Activated CD8-positive, alpha-beta memory T cell treated with anti-CD3 and anti-CD28 coated beads for 4 hours (primary cell): ENCODE measurements around the gene TK1.

Experiments
- DNase-seq, 2 donors: peaks; one replicate each; pipeline ENCODE4 v3.0.0-alpha.2; 2020; ENCODE audit warnings: low read depth in 2 of 2

Gene TK1

DNA sequence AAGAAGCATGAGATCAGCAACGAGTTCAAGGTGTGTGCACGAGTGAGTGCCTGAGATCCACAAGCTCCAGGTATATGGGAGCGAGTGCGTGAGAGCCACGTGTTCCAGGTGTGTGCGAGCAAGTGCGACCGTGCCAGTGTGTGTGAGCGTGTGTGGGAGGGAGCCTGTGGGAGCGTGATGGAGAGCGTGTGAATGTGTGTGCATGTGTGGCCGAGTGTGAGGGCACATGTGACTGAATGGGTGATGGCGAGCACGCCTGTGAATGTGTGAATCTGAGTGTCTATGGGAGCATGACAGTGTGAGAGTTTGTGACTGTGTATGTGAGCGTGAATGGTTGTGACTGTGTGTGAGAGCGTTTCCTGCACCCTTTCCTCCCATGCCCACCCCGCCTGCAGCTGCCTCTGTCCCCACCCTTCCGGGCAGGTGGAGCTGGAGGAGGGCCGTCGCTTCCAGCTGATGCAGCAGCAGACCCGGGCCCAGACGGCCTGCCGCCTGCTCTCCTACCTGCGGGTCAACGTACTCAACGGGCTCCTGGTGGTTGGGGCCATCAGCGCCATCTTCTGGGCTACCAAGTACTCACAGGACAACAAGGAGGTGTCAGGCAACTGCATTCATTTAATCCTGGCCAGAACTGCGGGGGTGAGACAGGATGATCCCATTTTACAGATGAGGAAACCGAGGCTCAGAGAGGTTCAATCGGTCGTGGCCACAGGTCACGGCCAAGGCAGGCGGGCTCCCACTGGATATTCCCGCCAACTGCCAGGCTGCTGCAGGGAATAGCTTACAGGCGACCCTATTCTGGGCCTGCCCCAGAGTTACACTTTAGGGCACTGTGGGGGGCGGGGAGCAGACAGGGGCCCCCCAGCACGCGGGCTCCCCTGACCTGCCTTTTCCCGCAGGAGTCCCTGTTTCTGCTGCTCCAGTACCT lies 52.6 kb downstream of the TK1 start:
- DNase-seq, result peak; percentile 52 to 59

DNA sequence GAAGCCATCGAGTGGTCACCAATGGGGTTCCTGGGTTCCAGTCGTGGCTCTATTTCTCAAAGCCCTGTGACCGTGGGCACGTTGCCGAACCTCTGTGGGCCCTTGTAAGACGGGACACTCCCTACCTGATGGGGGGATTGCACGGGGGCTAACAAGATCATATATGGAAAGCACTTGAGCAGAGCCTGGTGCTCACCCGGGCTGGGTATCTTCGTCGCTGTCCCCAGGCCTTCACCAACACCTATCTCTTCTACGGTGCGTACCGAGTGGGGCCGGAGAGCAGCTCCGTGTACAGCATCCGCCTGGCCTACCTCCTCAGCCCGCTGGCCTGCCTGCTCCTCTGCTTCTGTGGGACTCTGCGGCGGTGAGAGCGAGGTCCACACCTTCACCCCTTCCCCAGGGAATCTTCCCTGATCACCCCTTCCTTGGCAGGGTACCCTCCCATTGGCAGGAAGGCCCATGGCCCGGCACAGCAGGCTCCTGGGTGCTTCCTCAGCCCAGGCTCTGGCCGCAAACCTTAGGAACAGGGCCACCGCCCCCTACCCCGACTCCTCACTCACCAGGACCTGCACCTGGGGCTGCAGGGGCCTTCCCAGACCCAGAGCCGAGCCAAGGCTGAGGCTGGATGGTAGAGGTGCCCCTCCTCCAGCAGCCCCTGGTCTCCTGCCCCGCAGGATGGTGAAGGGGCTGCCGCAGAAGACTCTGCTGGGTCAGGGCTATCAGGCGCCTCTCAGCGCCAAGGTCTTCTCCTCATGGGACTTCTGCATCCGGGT lies 53.5 kb downstream of the TK1 start:
- DNase-seq, result no peak

DNA sequence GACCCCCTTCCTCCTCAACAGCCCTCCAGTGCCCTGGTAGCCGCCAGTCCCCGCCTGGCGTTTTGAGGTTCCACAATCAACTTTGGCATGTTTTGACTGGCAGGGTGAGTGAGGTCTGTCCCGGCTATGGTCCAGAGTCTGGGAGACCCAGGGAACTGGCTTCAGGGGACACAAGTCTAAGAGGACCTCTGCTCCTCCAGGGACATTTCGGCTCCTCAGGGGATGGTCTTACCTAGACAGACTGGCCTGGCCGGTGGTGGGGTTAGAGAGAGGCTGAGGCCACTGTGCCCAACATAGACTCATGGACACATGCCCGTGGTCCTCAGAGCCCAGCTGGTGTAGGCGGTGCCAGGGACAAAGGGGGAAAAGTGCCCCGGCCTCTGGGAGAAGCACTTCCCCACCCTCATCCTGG lies 54.1 kb downstream of the TK1 start:
- DNase-seq, result no peak

DNA sequence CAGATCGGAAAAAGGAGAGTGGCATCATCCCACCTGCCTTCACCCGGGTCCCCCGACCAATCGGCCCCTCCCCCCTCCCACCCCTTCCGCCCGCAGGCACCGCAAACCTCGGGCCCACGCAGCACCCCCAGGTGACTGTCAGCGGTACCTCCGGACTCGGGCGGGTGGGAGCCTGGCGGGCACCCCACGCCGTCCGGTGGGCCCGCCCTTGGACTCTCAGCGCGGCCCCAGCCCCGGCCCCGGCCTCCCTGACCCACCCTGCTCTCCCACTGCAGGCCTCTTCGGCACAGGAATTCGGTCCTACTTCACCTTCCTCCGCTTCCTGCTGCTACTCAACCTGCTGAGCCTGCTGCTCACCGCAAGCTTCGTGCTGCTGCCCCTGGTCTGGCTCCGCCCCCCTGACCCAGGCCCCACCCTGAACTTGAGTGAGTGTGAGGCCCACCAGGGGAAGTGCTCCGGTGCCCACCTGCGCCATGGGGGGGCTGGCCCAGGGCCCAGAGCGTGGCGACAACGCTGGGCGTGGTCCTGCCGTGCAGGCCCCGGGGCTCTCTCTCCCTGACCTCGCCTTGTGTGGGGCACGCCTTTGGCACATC lies 54.7 kb downstream of the TK1 start:
- DNase-seq, result peak; percentile 49 to 58

DNA sequence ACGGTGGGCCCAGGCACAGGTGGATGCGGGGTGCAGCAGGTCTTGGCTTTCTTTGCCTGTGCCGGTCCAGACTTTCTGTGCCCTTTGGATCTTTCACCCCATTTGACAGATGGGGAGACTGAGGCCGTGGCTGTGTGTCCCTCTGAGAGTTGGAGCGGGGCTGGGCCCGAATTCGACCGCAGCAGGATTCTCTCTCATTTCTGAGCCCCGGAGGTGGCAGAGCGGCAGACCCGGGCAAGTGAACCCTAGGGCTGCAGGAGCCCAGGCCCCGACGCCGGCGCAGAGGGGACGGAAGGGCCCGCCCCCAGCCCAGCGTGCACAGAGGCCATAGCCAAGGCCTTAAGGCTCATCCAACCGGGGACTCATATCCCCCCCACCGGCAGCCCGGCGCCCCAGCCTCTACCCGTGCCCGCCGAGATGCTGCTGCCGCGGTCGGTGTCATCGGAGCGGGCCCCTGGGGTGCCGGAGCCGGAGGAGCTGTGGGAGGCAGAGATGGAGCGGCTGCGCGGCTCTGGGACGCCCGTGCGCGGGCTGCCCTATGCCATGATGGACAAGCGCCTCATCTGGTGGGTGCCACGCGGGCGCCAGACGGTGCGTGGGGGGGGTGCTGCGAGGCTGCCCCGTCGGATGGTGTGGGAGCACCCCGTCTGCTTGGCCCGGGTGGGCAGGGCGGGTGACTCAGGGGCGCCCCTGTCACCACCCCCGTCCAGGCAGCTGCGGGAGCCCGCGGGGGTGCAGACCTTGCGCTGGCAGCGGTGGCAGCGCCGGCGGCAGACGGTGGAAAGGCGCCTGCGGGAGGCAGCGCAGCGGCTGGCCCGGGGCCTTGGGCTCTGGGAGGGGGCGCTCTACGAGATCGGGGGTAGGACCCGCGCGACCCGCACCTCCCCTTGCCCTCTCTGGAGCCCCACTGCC lies 55.4 kb downstream of the TK1 start:
- peak; percentile 58 to 70 for DNase-seq

DNA sequence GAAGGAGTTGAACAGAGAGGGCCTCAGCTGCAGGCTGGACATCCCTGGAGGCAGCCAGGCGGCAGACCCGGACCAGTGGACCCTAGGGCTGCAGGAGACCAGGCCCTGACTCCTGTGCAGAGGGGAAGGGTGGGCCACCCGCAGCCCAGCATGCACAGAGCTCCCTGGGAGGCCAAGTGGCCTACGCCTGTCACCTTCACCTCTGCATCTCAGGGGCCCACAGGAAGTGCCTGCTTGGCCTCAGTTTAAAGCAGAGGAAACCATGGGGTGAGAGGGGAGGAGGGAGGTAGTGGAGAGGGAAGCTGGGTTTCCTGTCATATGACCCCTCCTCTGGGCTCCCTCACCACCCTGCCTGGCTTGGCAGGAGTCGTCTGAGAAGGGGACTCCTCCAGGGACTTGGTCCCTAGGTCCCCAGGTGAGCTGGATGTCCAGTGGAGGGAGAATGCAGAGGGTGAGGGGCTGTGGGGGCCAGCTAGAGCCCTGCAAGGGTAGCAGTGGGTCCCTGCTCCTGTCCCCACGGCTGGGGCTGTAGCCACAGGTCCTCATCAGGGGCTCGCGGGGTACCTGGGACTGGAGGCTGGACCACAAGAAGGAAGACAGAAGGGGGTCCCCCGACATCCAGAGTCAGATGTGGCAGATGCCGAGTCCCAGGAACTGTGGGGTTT lies 56.3 kb downstream of the TK1 start, which contains the start of gene TMC8:
TMC8 (plus strand) TSS at position 335 of the 665 bp plus-strand sequence. CDS start 818 bp downstream, outside the sequence.
- DNase-seq, result peak in 1 of 2 donors; percentile 60

DNA sequence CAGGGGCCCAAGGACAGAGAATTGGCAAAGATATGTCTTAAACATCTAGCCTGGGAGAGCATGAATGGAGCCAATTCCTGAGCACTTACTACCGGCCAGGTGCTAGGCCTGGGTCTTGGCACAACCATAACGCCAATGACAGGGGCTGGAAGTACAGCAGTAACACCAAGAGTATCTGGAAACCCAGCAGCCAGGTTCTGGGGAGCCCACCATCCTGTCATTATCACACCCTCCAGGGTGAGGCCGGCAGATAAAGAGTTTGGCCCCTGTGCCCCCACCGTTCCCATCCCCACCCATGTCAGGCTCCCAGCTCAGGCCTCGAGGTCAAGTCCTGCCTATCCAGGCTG lies 56.8 kb downstream of the TK1 start:
- no peak for DNase-seq

DNA sequence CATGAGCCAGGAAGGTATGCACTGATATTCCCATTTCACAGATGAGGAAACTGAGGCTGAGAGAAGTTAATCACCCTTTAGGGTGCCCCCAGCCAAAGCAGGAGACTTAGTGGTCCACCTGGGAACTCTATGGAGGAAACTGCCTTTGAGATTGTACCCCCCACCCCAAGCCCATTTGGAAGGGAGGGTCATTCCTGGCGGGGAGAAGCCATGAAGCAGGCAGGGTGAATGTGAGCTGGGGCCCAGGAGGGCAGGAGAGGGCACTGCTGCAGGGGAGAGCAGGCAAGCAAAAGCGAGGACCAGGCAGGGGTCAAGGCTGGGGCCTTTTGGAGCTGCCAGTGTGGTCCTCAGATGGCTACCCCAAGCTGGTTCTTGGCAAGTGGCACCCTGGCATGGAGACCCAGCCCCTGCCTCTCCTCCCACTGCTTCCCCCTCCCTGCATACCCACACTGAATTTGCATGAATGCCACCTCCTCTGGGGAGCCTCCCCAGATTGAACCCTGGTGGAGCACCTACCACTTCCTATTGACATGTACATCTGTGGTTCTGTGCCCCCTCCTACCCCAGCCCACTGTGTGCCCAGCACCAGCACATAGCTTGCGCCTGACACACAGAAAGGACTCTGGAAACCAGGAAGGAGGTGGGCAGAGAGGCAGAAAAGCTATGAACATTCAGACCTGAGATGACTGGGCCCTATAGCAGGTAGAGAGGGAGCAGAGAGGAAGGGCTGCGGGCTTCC lies 57.3 kb downstream of the TK1 start:
- DNase-seq, result no peak

DNA sequence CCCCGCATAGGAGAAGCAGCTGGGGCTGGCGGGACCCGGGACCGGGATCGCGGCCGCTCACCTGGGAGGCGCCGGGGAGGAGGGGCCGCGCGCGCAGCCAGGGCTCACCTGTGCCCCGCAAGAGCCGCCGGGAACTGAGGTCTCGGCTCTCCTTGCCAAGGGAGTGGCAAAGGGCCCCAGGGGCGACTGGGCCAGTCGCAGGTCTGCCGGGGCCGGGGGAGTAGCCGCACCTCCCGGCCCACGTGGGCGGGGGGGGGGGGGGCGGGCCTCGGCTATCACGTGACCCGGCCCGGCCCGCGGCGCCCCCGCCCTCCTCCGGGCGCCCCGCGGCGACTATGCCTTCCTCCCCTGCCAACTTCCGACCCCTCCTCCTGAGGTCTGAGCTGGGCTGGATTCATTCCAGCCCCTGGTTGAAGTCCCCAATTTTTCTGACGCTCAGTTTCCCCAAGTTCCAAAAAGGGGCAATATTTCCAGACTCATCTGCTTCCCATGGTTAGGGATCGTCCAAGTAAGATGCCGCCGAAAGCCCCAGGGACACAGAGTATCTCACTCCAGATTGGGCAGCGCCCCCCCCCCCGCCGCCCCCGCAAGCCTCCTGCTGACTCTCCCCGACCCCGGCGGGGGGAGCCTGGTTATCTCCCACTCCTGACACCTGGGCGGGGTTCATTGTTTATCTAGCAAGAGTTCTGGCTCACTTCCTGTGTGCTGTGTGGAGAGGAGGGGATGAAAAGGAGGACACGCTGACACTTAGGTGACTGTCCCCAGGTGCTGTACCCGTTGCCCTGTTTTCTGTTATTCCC lies 58.1 kb downstream of the TK1 start, which contains the start of gene TMC6:
TMC6 (minus strand) TSS at position 205 of the 800 bp plus-strand sequence. CDS start 1,923 bp downstream, outside the sequence.
- peak in 1 of 2 donors; percentile 62 for DNase-seq

DNA sequence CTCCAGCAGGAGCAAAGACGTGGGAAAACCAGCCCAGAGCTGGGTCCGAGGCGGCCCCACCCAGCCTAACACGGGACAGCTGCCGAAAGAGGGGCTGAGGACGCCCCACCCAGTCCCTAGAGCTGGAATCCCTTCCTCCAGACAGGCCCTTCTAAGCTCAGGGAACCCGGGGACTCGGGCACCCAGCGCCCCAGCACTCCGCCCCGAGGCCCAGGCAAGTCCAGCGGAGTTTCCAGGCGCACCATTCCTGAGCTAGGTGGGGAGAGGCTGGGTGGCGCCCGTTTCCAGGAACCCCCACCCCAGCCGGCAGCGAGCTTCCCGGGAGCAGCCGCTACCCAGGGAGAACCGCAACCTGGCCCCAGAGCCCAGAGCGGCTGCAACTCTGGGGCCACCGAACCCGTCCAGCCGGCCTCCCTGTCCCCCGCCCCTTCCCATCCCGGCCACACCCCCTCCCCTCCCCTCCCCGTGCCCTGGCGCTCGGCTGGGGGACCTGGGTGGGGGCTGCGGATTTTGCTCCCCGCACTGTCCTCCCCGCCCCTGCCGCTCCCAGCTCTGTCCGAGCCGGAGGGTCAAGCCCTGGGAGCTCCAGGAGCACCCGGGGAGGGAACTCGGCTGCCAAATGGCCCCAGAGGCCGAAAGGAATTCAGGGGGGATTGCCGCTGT lies 58.8 kb downstream of the TK1 start:
- no peak for DNase-seq

DNA sequence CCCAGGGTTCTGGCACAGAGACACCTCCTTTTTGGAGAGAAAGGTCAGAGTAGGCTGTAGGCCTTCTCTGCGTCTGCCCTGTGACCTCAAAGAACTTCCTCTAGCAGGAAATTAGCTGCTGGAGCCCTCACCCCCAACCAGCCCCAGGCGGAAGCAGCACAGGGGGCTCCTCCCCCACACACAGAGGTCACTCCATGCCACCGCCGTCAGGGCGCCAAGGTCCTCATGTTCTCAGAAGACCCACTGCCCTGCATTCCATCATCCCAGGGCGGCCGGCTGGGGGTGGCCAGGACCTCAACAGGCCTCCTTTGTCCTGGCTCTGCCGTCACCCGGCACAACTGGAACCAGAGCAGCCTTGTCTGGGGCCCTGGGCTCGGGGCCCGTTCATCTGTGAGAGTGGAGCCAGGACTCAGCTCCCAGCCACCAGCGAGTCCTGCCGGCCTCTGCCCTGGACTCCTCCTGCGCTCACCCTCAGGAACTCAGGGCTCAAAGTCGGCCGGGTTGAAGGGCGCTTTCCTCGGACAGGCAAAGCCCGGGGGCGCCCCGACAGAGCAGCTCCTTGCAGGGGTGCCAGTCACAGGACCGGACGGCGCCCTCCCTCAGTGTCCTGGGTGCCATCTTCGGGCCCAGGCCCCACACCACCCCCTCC lies 59.5 kb downstream of the TK1 start:
- DNase-seq, result peak in 1 of 2 donors; percentile 49

DNA sequence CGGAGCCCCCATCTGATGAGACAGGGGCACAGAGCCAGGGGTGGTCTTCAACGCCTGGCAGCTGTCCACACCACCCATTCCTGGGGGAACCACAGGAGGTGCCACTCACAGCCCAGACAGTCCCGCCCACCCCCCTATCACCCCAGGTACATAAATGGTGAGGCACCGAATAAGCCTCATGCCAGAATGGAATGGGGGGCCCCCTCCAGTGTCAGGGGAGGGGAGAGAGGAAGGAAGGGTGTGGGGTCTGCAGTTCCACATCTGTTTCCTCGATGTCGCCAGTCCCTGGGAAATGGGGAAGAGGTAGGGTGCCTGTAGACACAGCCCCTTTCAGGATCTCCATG lies 60.0 kb downstream of the TK1 start:
- DNase-seq, result no peak

DNA sequence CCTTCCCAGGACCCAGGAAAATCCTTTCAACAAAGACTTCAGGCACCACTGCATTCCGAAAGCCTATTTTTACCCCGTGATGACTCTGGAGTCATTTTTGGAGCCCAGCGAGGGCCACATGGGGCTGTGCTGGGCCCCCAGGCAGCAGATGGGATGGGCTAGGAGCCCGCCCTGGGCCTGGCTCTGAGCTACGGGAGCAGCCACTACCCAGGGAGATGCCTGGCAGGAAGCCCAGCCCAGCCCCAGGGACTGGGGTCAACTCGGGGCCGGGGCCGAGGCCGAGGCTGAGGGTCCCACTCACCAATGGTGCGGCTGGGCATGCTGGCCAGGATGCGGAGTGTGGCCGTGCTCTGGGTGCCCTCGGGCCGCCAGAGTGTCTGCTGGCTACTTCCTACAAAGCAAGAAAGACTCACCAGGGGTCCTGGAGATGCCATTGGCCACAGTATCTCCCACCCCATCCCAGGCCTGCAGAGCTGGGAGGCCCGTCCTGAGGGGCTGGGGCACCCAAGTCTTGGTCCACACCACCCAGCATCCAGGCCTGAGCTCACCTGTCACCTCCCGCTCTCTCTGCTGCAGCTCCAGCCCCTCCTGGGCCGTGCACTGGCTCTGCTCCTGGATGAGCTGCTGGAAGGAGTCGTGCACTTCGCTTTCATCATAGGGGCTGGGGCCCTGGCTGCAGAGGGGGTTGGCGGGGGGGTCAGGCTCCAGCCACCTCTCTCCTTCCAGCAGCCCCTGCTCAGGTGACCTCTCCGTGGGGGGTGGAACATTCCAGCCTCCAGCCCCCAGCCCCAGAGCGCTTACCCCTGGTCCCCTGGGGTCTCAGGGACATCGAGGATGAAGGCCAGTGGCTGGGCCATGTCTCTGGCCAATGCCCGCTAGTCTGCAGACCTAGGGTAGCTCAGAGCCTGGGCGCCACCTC lies 60.6 kb downstream of the TK1 start:
- DNase-seq, result no peak

DNA sequence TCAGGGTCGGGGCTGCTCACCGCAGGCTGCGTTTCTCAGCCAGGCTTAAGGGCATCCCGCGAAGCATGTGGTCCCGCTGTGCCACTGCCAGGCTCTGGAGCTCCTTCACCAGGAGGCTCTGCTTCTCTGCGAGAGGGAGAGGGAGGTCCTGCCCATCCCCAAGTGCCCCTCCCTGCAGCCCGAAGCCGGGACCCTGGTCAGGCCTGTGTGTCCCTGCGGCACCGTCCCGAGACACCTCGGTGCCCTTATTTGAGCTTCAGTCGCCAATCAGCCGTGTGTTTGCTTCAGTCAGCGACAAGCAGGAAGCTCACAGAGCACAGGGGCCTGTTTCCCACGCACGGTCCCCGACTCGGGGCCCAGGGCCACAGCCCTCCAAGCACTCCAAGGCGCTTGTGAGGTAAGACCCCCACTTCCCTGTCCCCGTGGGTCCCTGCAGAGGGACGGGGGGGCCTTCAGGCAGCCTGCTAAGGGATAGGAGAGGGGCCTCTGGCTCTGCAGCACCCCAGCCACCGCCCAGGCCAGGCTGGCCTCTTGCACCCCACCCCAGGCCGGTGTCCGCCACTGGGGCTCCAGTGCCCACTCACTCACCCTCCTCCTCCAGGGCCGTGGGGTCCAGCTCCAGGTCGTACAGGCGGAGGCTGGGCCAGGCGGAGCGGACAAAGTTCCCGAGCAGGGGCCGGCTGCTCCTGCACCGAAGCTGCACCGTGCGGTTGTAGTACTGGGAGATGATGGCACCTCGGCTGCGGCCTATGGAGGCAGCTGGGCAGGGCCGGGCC lies 61.5 kb downstream of the TK1 start:
- no peak for DNase-seq

DNA sequence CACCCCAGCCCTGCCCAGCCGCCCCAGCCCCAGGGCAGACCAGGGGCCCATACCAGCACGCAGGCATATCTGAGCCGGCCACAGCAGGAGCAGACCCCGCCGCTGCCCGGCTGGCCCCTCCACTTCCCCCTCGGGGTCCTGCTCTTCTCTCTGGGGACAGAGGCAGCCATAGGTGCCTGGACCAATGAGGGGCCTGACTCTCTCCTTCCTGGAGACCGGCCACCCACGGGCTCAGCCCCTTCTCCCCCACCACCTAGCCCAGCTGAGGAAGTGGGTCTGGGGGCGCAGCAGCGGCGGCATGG lies 62.1 kb downstream of the TK1 start:
- DNase-seq, result no peak
